Peyer's patch (tissue), 4 donors: ENCODE measurements around the gene MSX2.

Experiments used
- POLR2A ChIP-seq, 2 donors: fragments of 450-650 bp; IDR thresholded peaks; one replicate each; pipeline ENCODE4 v1.5.1; 2017; ENCODE audit warnings: antibody characterized with exemption in 2 of 2, mild to moderate bottlenecking in 2 of 2, moderate library complexity in 2 of 2
- TF ChIP-seq, protein P1 (sequence below), 6 experiments: fragments of 450-650 bp in 4 of 6; fragments of 200-600 bp in 2 of 6; sonication (generic) in 1 of 6; IDR thresholded peaks; one replicate each; pipeline ENCODE4 v1.5.1; 2017 to 2019; ENCODE audit warnings: antibody characterized with exemption in 6 of 6, mild to moderate bottlenecking in 3 of 6, moderate library complexity in 1 of 6

GRCh38 chr5:174715804-174716203 lies 8.6 kb upstream of the MSX2 start:
- TF ChIP-seq POLR2A (IDR thresholded peaks at IDR 0.05), result no peak
- TF ChIP-seq, protein P1, sequence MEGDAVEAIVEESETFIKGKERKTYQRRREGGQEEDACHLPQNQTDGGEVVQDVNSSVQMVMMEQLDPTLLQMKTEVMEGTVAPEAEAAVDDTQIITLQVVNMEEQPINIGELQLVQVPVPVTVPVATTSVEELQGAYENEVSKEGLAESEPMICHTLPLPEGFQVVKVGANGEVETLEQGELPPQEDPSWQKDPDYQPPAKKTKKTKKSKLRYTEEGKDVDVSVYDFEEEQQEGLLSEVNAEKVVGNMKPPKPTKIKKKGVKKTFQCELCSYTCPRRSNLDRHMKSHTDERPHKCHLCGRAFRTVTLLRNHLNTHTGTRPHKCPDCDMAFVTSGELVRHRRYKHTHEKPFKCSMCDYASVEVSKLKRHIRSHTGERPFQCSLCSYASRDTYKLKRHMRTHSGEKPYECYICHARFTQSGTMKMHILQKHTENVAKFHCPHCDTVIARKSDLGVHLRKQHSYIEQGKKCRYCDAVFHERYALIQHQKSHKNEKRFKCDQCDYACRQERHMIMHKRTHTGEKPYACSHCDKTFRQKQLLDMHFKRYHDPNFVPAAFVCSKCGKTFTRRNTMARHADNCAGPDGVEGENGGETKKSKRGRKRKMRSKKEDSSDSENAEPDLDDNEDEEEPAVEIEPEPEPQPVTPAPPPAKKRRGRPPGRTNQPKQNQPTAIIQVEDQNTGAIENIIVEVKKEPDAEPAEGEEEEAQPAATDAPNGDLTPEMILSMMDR (IDR thresholded peaks at IDR 0.05), result no peak
